ENCODE data around the gene IL1RAPL2.

GRCh38 chrX:105464618-105465017 is 898.6 kb downstream of the IL1RAPL2 start:
- no peak for TF ChIP-seq TEAD4 (IDR thresholded peaks at IDR 0.05; ENCODE audit: borderline replicate concordance, insufficient read depth)
- no peak for TF ChIP-seq SMC3 (IDR thresholded peaks at IDR 0.05; ENCODE audit: low read depth, low read length)
- no peak for TF ChIP-seq CTCF (IDR thresholded peaks at IDR 0.05)
- no peak for TF ChIP-seq JUND (IDR thresholded peaks at IDR 0.05)

All from SK-N-SH (cell line).